Tibial nerve (tissue), 4 donors: ENCODE data around the gene GNG14. TPM values are rescaled to one million over a fixed set of nuclear protein-coding genes. Genes with fewer than 3 reads are reported as not detected.
A peak's percentile ranks its signal among the peaks of the same experiment; 100 is the strongest.
"Not testable (repeated sequence)": the region's sequence is repeated elsewhere in the genome, so short reads cannot be mapped to it uniquely, and the experiment has no call there.

Source experiments
- DNase-seq, 2 donors: peaks; one replicate each; pipeline ENCODE4 v3.0.0-alpha.2; 2019; ENCODE audit warnings: low spot score in 2 of 2
- H3K27ac ChIP-seq, 4 donors: fragments of 200-600 bp; sonication (generic) in 3 of 4; one replicate each; pipeline ENCODE4 v1.5.1; 2017 to 2019; ENCODE audit warnings: mild to moderate bottlenecking in 1 of 4
- H3K27me3 ChIP-seq, 2 donors: fragments of 200-600 bp; sonication (generic) in 1 of 2; one replicate each; pipeline versions ENCODE4 v1.5.1 to v1.6.0; 2017 to 2019
- H3K36me3 ChIP-seq, 3 donors: fragments of 200-600 bp; sonication (generic); one replicate each; pipeline ENCODE4 v1.5.1; 2018 to 2019
- H3K4me1 ChIP-seq, 4 donors: fragments of 200-600 bp; sonication (generic) in 3 of 4; one replicate each; pipeline ENCODE4 v1.5.1; 2017 to 2019
- H3K4me3 ChIP-seq, 4 donors: fragments of 200-600 bp; sonication (generic) in 3 of 4; one replicate each; pipeline ENCODE4 v1.5.1; 2017 to 2019; ENCODE audit warnings: mild to moderate bottlenecking in 1 of 4, moderate library complexity in 1 of 4
- H3K9me3 ChIP-seq, 4 donors: fragments of 200-600 bp; sonication (generic) in 3 of 4; one replicate each; pipeline ENCODE4 v1.5.1; 2017 to 2019
- CTCF ChIP-seq, 5 experiments: fragments of 200-600 bp in 3 of 5; fragments of 450-650 bp in 2 of 5; sonication (generic) in 3 of 5; IDR thresholded peaks; one replicate each; pipeline ENCODE4 v1.5.1; 2016 to 2019; ENCODE audit warnings: antibody characterized with exemption in 5 of 5, mild to moderate bottlenecking in 3 of 5, moderate library complexity in 2 of 5
- EP300 ChIP-seq, 2 donors: sonication (generic); formaldehyde crosslinking; IDR thresholded peaks; one replicate each; pipeline ENCODE4 v1.6.1; 2017; ENCODE audit warnings: antibody characterized with exemption in 2 of 2, mild to moderate bottlenecking in 1 of 2
- POLR2A ChIP-seq, 2 donors: fragments of 450-650 bp; IDR thresholded peaks; one replicate each; pipeline ENCODE4 v1.6.1; 2017; ENCODE audit warnings: antibody characterized with exemption in 2 of 2, mild to moderate bottlenecking in 2 of 2, moderate library complexity in 2 of 2
- WGBS, 2 donors: methylation state at CpG; one replicate each; pipeline ENCODE4 v1.1.5; 2018; 5-methylcytosine and 5-hydroxymethylcytosine counted together
- total RNA-seq, 4 donors: library from RNA; depleted of rRNA; stranded (reverse); fragments of >200 nt; gene quantifications; one replicate each; pipeline ENCODE4 v1.1.0, GENCODE V29; 2016

GNG14 gene
- total RNA-seq, 4 donors from 2014 or later, result not detected

GRCh38 chr19:12695514-12695913 is 7.7 kb downstream of the GNG14 start:
- TF ChIP-seq EP300 (IDR thresholded peaks at IDR 0.05), result no peak
- no peak for TF ChIP-seq CTCF (IDR thresholded peaks at IDR 0.05)
- no peak for TF ChIP-seq POLR2A (IDR thresholded peaks at IDR 0.05)
- Histone ChIP-seq H3K4me1 (peaks cover 0 to 23% (median 11%) of the 10 kb centered on the region in 4 donors), H3K4me3 (peak overlapping the region; percentile 46 to 86 (median 74)), H3K27me3 (no peaks in the 10 kb centered on the region), H3K36me3 (peaks cover 0 to 22% (median 0%) of the 10 kb centered on the region in 3 donors), H3K27ac (no peak overlapping the region), H3K9me3 (no peaks in the 10 kb centered on the region)
- WGBS, 2 donors, result 78 to 100% methylated on average over 1 of the region's 1 CpG
- DNase-seq, result no peak

GRCh38 chr19:12695997-12696365 is 8.2 kb downstream of the GNG14 start:
- Histone ChIP-seq H3K4me1 (peaks cover 0 to 23% (median 11%) of the 10 kb centered on the region in 4 donors), H3K36me3 (peaks cover 0 to 26% (median 2%) of the 10 kb centered on the region in 3 donors), H3K4me3 (peak overlapping the region; percentile 46 to 86 (median 74)), H3K9me3 (no peaks in the 10 kb centered on the region), H3K27me3 (no peaks in the 10 kb centered on the region), H3K27ac (peak overlapping the region in 2 of 4 donors; percentile 89 to 90)
- WGBS, 2 donors, result 0 to 5% methylated on average over 9 to 23 of the region's 36 CpGs
- no peak for TF ChIP-seq POLR2A (IDR thresholded peaks at IDR 0.05)
- no peak for TF ChIP-seq EP300 (IDR thresholded peaks at IDR 0.05)
- TF ChIP-seq CTCF (IDR thresholded peaks at IDR 0.05), result no peak
- DNase-seq, result no peak

GRCh38 chr19:12696366-12697335 is 8.9 kb downstream of the GNG14 start, which contains the start of gene FBXW9:
Gene FBXW9, minus strand, starts transcription at chr19:12696631. Its CDS starts 50 bp downstream, at chr19:12696581.
- 7 to 9% methylated on average over 42 to 52 of the region's 59 CpGs for WGBS, 2 donors
- H3K4me1 ChIP-seq, result peaks cover 0 to 23% (median 11%) of the 10 kb centered on the region in 4 donors

GRCh38 chr19:12697425-12697824 is 9.6 kb downstream of the GNG14 start:
- H3K27ac ChIP-seq, H3K27me3 ChIP-seq, H3K4me3 ChIP-seq, DNase-seq, H3K9me3 ChIP-seq: not testable (repeated sequence)
- H3K4me1 ChIP-seq, result peaks cover 0 to 23% (median 11%) of the 10 kb centered on the region in 4 donors
- WGBS, 2 donors, result 95 to 97% methylated on average over 22 of the region's 22 CpGs
- peaks cover 0 to 40% (median 13%) of the 10 kb centered on the region in 3 donors for H3K36me3 ChIP-seq

More at GRCh38 chr19:12696366-12697335, 8.9 kb downstream of the GNG14 start, which contains the start of gene FBXW9:
- H3K9me3 ChIP-seq, result no peaks in the 10 kb centered on the region
- DNase-seq, result peak; percentile 97 to 100
- no peaks in the 10 kb centered on the region for H3K27me3 ChIP-seq
- TF ChIP-seq POLR2A (IDR thresholded peaks at IDR 0.05) (peak in 1 of 2 donors; percentile 48), EP300 (IDR thresholded peaks at IDR 0.05) (peak; percentile 93 to 96), CTCF (IDR thresholded peaks at IDR 0.05) (peak in 1 of 5 experiments; percentile 37)
- peak within 1 kb of the TSS; percentile 46 to 86 (median 74) for H3K4me3 ChIP-seq
- peaks cover 0 to 33% (median 6%) of the 10 kb centered on the region in 3 donors for H3K36me3 ChIP-seq
- peak within 1 kb of the TSS; percentile 37 to 90 (median 89) for H3K27ac ChIP-seq

GRCh38 chr19:12698138-12698537 is 10.3 kb downstream of the GNG14 start:
- no peak for DNase-seq
- Histone ChIP-seq H3K36me3 (peaks cover 0 to 48% (median 15%) of the 10 kb centered on the region in 3 donors), H3K27ac (no peak overlapping the region), H3K4me3 (no peak overlapping the region), H3K27me3 (no peaks in the 10 kb centered on the region), H3K9me3 (no peaks in the 10 kb centered on the region), H3K4me1 (peaks cover 0 to 23% (median 11%) of the 10 kb centered on the region in 4 donors)
- TF ChIP-seq CTCF (IDR thresholded peaks at IDR 0.05), result no peak
- TF ChIP-seq EP300 (IDR thresholded peaks at IDR 0.05), result no peak
- 69 to 76% methylated on average over 6 of the region's 6 CpGs for WGBS, 2 donors
